ENCODE measurements around the gene IGHMBP2.
"Not testable (repeated sequence)": the region's sequence is repeated elsewhere in the genome, so short reads cannot be mapped to it uniquely, and the experiment has no call there.

The IGHMBP2 gene

GRCh38 chr11:68903288-68904247 is at the start of gene IGHMBP2, which contains the start of gene MRPL21:
Gene IGHMBP2, plus strand, starts transcription at chr11:68903891. Its CDS starts 62 bp downstream, at chr11:68903953.
Gene MRPL21, minus strand, starts transcription at chr11:68903832. Its CDS starts 22 bp downstream, at chr11:68903810.
- peak; percentile 94 for DNase-seq

DNA sequence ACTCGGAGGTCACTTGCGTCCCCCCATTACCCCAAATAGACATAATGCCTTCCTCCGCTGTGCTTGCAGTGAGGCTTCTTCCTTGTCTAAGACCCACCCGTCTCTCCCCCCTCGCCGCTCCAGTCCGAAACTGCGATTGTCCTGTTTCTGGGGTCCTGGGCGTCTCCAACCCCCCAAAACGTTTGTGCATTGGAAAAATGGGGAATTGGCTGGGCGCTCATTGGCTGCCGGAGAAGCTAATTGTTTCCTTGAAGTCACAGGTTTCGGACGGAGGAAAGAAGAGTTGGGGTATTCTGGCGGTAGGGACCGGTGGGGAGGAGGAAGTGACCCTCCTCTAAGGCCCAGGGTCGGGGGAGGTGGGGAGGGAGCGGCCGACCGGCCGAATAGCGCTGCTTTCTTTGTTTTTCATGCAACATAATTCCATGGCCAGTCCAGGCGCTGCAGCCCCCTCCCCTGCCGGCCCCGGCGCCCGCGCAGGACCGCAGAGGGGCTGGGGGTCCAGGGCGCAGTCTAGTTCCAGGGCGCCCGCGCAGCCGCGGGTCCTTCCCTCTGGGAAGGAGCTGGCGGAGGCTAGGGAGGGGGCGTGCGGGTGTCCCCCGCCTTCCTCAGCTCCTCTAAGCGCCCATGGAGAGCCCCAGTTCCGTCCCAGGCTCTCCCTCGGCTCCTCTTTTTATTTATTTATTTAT is 49.3 kb upstream of the IGHMBP2 start:
- no peak for DNase-seq

- no peak for DNase-seq
Measured at GRCh38 chr11:68855205-68855981, 48.3 kb upstream of the IGHMBP2 start.

- not testable (repeated sequence) for DNase-seq
Measured at GRCh38 chr11:68856425-68857030, 47.2 kb upstream of the IGHMBP2 start.

DNA sequence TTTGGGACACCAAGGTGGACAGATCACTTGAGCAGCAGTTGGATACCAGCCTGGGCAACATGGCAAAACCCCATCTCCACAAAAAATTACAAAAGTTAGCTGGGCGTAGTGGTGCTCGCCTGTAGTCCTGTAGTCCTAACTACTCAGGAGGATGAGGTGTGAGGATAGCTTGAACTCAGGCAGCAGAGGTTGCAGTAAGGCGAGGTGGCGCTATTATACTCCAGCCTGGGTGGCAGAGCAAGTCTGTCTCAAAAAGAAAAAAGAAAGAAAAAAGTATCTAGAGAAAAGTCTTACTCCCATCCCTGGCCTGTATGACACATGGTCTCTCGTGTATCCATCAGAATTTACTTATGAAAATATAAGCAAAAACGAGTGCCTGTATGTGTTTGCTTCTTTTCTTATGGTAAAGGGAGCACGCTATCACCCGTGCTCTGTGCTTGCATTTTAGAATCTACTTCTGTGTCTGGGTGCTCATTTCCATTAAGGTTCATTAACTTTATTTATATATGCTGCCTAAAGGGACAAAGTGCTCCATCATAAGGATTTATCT is 46.6 kb upstream of the IGHMBP2 start:
- no peak for DNase-seq

- DNase-seq = no peak
Measured at GRCh38 chr11:68859123-68859522, 44.6 kb upstream of the IGHMBP2 start.

DNA sequence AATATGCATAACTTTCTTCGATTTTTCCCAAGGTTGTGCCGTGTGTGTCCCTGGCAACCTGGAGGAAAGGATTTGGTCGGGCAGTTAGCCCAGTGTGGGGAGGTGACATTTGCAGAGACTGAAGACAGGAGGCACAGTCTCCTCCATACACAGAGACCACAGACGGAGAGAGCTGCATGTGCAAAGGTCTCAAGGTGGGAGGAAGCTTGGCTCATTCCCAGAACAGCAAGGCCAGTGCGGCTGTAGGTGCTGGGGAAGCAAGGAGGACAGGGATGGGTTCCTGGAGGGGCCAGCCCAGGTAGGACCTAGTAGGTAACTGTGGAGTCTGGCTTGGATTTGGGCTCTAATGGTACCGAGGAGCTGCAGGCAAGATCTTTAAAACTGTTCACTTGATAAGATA is 41.3 kb upstream of the IGHMBP2 start:
- no peak for DNase-seq

GRCh38 chr11:68863553-68864265 is 40.0 kb upstream of the IGHMBP2 start:
- no peak for DNase-seq

GRCh38 chr11:68865241-68865640 is 38.5 kb upstream of the IGHMBP2 start:
- DNase-seq = no peak

GRCh38 chr11:68867066-68867465 is 36.6 kb upstream of the IGHMBP2 start:
- DNase-seq = no peak

DNA sequence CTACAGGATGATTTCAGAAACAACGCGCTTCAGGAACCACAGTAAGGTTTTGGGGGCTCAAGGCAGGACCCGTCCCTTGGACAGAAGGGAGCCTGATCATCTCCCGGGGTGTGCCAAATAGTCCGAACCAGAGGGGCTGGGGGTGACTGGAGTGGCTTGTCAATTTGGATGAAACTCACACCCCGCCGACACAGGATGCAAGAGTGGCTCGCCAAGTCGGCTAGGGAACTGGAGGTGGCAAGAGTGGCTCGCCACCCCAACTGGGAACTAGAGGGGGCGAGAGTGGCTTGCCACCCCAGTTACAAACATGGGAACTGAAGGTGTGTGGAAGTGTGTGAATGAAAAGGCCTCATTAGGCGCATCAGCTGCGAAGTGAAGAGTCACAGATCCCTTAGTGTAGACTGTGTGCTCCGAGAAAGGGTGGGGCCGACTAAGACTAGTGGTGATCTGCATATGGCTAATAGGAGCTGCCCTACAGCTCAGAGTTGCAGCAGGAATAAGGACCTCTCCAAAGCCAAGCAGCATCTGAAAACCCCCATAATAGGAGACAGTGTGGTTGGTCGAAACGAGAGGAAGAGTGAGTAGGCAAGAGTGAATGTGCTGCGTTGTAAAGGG is 35.4 kb upstream of the IGHMBP2 start:
- DNase-seq = no peak

DNA sequence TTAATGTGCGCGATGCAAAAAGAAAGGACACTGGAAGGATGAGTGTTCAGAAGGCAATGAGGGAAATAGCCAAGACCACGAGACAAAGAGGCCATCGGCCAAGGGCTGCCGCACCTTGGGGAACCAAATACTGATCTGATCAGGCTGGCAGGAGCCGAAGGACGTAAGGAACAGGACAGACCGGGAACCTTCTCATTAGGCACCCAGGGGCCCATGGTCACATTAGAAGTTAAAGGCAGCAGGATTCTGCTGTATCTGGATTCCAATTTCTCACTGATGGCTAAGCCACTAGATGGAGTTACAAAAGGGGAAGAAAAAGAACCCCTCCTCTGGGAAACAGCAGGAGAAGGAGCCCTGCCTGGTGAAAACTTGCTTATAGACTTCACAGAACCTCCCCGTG is 33.2 kb upstream of the IGHMBP2 start:
- DNase-seq = no peak

GRCh38 chr11:68872216-68873003 is 31.3 kb upstream of the IGHMBP2 start:
- DNase-seq = no peak

- no peak for DNase-seq
Measured at GRCh38 chr11:68878022-68878421, 25.7 kb upstream of the IGHMBP2 start.

- DNase-seq = peak; percentile 24
Measured at GRCh38 chr11:68880851-68881250, 22.8 kb upstream of the IGHMBP2 start.

GRCh38 chr11:68881320-68881719 is 22.4 kb upstream of the IGHMBP2 start:
- DNase-seq = peak; percentile 2

DNA sequence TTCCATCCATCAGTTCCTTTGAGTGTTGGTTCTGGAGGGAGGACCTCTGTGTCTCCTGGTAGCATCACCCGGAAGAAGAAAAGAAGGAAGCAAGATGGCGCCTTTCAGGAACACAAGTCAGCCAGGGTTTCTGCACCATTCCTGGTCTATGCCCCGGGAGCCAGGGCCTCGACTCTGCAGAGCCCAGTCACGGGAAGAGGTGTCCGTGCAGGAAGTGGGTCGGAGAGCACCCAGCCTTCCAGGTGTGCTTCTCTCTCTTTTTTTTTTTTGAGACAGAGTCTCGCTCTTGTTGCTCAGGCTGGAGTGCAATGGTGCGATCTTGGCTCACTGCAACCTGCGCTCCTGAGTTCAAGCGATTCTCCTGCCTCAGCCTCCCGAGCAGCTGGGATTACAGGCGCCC is 21.3 kb upstream of the IGHMBP2 start:
- DNase-seq = peak; percentile 14

- peak; percentile 13 for DNase-seq
Measured at GRCh38 chr11:68884827-68885226, 18.9 kb upstream of the IGHMBP2 start.

GRCh38 chr11:68889948-68890446 is 13.7 kb upstream of the IGHMBP2 start:
- DNase-seq = no peak

All from activated effector memory CD4-positive, alpha-beta T cell treated with anti-CD3 and anti-CD28 coated beads, Interleukin-2, amount 50 U/mL, for 16 hours (primary cell).